HepG2 (cell line): ENCODE data around the gene TNIP1. TPM values are rescaled to one million over a fixed set of nuclear protein-coding genes. Genes with fewer than 3 reads are reported as not detected.

Experiments used
- ATAC-seq: fragments of 200-7000 bp; cut with Tn5 transposase; 3 replicates; pipeline ENCODE4 v1.9.1; 2020; ENCODE audit warnings: mild to moderate bottlenecking, moderate library complexity
- BruUV-seq: library from RNA; stranded (reverse); fragments of 400-500 nt; replicated peaks from 2 replicates; lab custom pipeline; 2021; lab: Mats Ljungman, UMichigan
- CTCF ChIA-PET: fragments of 300-600 bp; formaldehyde crosslinking; extraction: SDS; loops from one replicate; lab custom pipeline; 2021; ENCODE audit warnings: low total read pairs, inconsistent platforms, low intra/inter-chr PET ratio; lab: Yijun Ruan, JAX
- POLR2A ChIA-PET: fragments of 350-600 bp; sonication (Branson Sonifier 250); formaldehyde crosslinking; loops from one replicate; lab custom pipeline; 2020; ENCODE audit warnings: antibody characterized with exemption, inconsistent platforms; lab: Yijun Ruan, JAX
- DNase-seq: peaks from one replicate; pipeline ENCODE4 v3.0.0-alpha.2; 2015; ENCODE audit warnings: low spot score
- FAIRE-seq: peaks from 3 replicates; lab custom pipeline; 2011; peaks lifted over from hg19 to GRCh38; lab: Jason Lieb, UNC
- H2AFZ ChIP-seq: one replicate; pipeline ENCODE4 v1.6.1; 2011; ENCODE audit warnings: low read length, inconsistent platforms
- H3K27ac ChIP-seq: fragments of 300-600 bp; 3 replicates; pipeline ENCODE4 v1.8.0; 2011; ENCODE audit warnings: mixed run types, mild to moderate bottlenecking, mixed read lengths, low read length, inconsistent platforms; ENCODE audit not compliant: insufficient read depth; ENCODE audit errors: extremely low read length
- H3K27me3 ChIP-seq, 2 experiments: fragments of 200-600 bp in 1 of 2; 2 replicates in 1 of 2; 3 replicates in 1 of 2; pipeline versions ENCODE4 v1.6.0 to v1.8.0; 2011; ENCODE audit warnings: low read length in 2 of 2, mild to moderate bottlenecking in 2 of 2, moderate library complexity in 2 of 2, inconsistent platforms in 1 of 2; ENCODE audit not compliant: insufficient read depth in 2 of 2, control insufficient read depth in 1 of 2
- H3K36me3 ChIP-seq, 2 experiments: fragments of 200-600 bp in 1 of 2; replicated peaks in 1 of 2; 2 replicates in 1 of 2; 3 replicates in 1 of 2; pipeline versions ENCODE4 v1.5.1 to v1.8.0; 2011; ENCODE audit warnings: low read length in 2 of 2, inconsistent platforms in 1 of 2; ENCODE audit not compliant: insufficient read depth in 2 of 2, control insufficient read depth in 1 of 2
- H3K4me1 ChIP-seq: 2 replicates; pipeline ENCODE4 v1.5.1; 2012; ENCODE audit warnings: low read length, inconsistent platforms; ENCODE audit not compliant: insufficient read depth
- H3K4me2 ChIP-seq: 2 replicates; pipeline ENCODE4 v1.6.0; 2011; ENCODE audit warnings: low read depth, low read length, inconsistent platforms
- H3K4me3 ChIP-seq, 3 experiments: fragments of 200-600 bp in 1 of 3; sonication (generic), shearing (Covaris generic) in 1 of 3; replicated peaks in 1 of 3; 2 replicates each; pipeline ENCODE4 v1.5.1; 2011 to 2016; ENCODE audit warnings: low read length in 3 of 3, inconsistent platforms in 2 of 3, low read depth in 2 of 3, mild to moderate bottlenecking in 2 of 3, control low read depth in 1 of 3, mixed read lengths in 1 of 3; ENCODE audit not compliant: insufficient read depth in 1 of 3
- H3K79me2 ChIP-seq: one replicate; pipeline ENCODE4 v1.6.1; 2011; ENCODE audit warnings: low read length, inconsistent platforms; ENCODE audit not compliant: insufficient read depth
- H3K9ac ChIP-seq: 2 replicates; pipeline ENCODE4 v1.6.0; 2011; ENCODE audit warnings: mild to moderate bottlenecking, low read depth, low read length, inconsistent platforms; ENCODE audit not compliant: insufficient read depth
- H3K9me3 ChIP-seq: 2 replicates; pipeline ENCODE4 v1.5.1; 2012; ENCODE audit warnings: mild to moderate bottlenecking, low read length
- H4K20me1 ChIP-seq: 2 replicates; pipeline ENCODE4 v1.6.0; 2011; ENCODE audit warnings: inconsistent platforms, mild to moderate bottlenecking, low read length, moderate library complexity; ENCODE audit not compliant: insufficient read depth
- AGO1 ChIP-seq: fragments of 200-400 bp; formaldehyde crosslinking; IDR thresholded peaks from 2 replicates; pipeline ENCODE4 v1.6.1; 2017; ENCODE audit warnings: mild to moderate bottlenecking, low read depth, low read length, moderate library complexity; ENCODE audit not compliant: poor library complexity, severe bottlenecking
- AGO2 ChIP-seq: fragments of 200-400 bp; formaldehyde crosslinking; optimal IDR thresholded peaks from 2 replicates; pipeline ENCODE3; 2017; ENCODE audit warnings: mild to moderate bottlenecking, low read depth, low read length, moderate library complexity
- ETS1 ChIP-seq: sonication (generic); formaldehyde crosslinking; IDR thresholded peaks from 2 replicates; pipeline ENCODE4 v1.4.0; 2020; ENCODE audit warnings: missing genetic modification reagents
- HCFC1 ChIP-seq: fragments of 150-350 bp; IDR thresholded peaks from 2 replicates; pipeline ENCODE4 v1.6.1; 2014; ENCODE audit warnings: low read depth, low read length
- POLR2A ChIP-seq, 2 experiments: IDR thresholded peaks; 2 replicates each; pipeline ENCODE4 v1.6.1; 2011; ENCODE audit warnings: low read depth in 2 of 2, low read length in 2 of 2, mild to moderate bottlenecking in 1 of 2, moderate library complexity in 1 of 2; ENCODE audit not compliant: insufficient read depth in 1 of 2
- RBM22 ChIP-seq: fragments of 200-400 bp; formaldehyde crosslinking; optimal IDR thresholded peaks from 2 replicates; pipeline ENCODE3; 2017; ENCODE audit warnings: mild to moderate bottlenecking, low read length, moderate library complexity
- SNAPC2 ChIP-seq: sonication (generic); formaldehyde crosslinking; IDR thresholded peaks from 2 replicates; pipeline ENCODE4 v1.8.1; 2022; ENCODE audit warnings: mild to moderate bottlenecking, missing genetic modification reagents
- TARDBP ChIP-seq: sonication (generic); formaldehyde crosslinking; IDR thresholded peaks from 2 replicates; pipeline ENCODE4 v1.8.0; 2022; ENCODE audit warnings: mild to moderate bottlenecking, missing genetic modification reagents
- TFDP2 ChIP-seq: sonication (generic); formaldehyde crosslinking; IDR thresholded peaks from 2 replicates; pipeline ENCODE4 v1.4.0; 2020; ENCODE audit warnings: missing genetic modification reagents
- TFE3 ChIP-seq: IDR thresholded peaks from 2 replicates; pipeline ENCODE4 v1.6.1; 2016
- TSC22D2 ChIP-seq: sonication (generic); formaldehyde crosslinking; IDR thresholded peaks from 2 replicates; pipeline ENCODE4 v1.5.1; 2020; ENCODE audit warnings: missing genetic modification reagents, mild to moderate bottlenecking, borderline replicate concordance
- XRCC5 ChIP-seq: fragments of 200-400 bp; formaldehyde crosslinking; optimal IDR thresholded peaks from 2 replicates; pipeline ENCODE3; 2017; ENCODE audit warnings: mild to moderate bottlenecking, low read length
- ZKSCAN8 ChIP-seq: IDR thresholded peaks from 2 replicates; pipeline ENCODE4 v1.6.1; 2016; ENCODE audit warnings: borderline replicate concordance, missing genetic modification reagents, missing compliant biosample characterization
- ZNF251 ChIP-seq: sonication (generic); formaldehyde crosslinking; IDR thresholded peaks from 2 replicates; pipeline ENCODE4 v1.9.0; 2021; ENCODE audit warnings: mild to moderate bottlenecking, missing genetic modification reagents
- ZNF501 ChIP-seq: sonication (generic); formaldehyde crosslinking; IDR thresholded peaks from 2 replicates; pipeline ENCODE4 v1.5.1; 2020; ENCODE audit warnings: mild to moderate bottlenecking, moderate library complexity, missing genetic modification reagents
- ZNF563 ChIP-seq: sonication (generic); formaldehyde crosslinking; IDR thresholded peaks from 2 replicates; pipeline ENCODE4 v1.8.0; 2022; ENCODE audit warnings: mild to moderate bottlenecking, moderate library complexity, missing genetic modification reagents
- ZNF878 ChIP-seq: sonication (generic); formaldehyde crosslinking; IDR thresholded peaks from 2 replicates; pipeline ENCODE4 v1.8.1; 2023; ENCODE audit warnings: mild to moderate bottlenecking, missing genetic modification reagents, moderate library complexity
- WGBS: methylation state at CpG from one replicate; pipeline ENCODE4 v1.1.6; 2017; ENCODE audit warnings: low lambda C conversion rate; 5-methylcytosine and 5-hydroxymethylcytosine counted together
- in situ Hi-C: cut with HindIII; loops from 2 replicates; pipeline ENCODE4 v1.10.0; 2017; ENCODE audit warnings: low pct_unique_long_range_greater_than_20kb; ENCODE audit not compliant: extremely low pct_ligation_motif_present
- intact Hi-C: fragments of 100-400 bp; cut with micrococcal nuclease; formaldehyde crosslinking; loops from one replicate; pipeline ENCODE4 v1.10.0; 2022; ENCODE audit not compliant: unreplicated experiment
- polyA plus RNA-seq, 8 experiments: library from polyadenylated mRNA; depleted of rRNA in 3 of 8; stranded (reverse) in 7 of 8; unstranded in 1 of 8; fragments of >200 nt; fragmentation: Illumina TruSeq in 4 of 8; extraction: Trizol in 4 of 8; gene quantifications; 2 replicates each; pipeline versions ENCODE4 v1.2.1 to v1.2.3, GENCODE V29; 2011 to 2016; ENCODE audit warnings: low read depth in 4 of 8, missing spikeins in 1 of 8, mixed read lengths in 1 of 8; ENCODE audit not compliant: insufficient read depth in 1 of 8
- total RNA-seq, 5 experiments: library from RNA; depleted of rRNA; stranded (reverse); fragments of >200 nt; fragmentation: Illumina TruSeq; extraction: Trizol; gene quantifications; 2 replicates each; pipeline ENCODE4 v1.2.3, GENCODE V29; 2016; ENCODE audit warnings: low read depth in 1 of 5
- TF ChIP-seq, protein P1 (sequence below): sonication (generic); formaldehyde crosslinking; IDR thresholded peaks from 2 replicates; pipeline ENCODE4 v1.5.1; 2020; ENCODE audit warnings: mild to moderate bottlenecking, missing genetic modification reagents, moderate library complexity

TNIP1 gene
- total and polyA plus RNA-seq, 2 of the 13 experiments (the other 11 are each of a cell fraction or from before 2014, with no cell fraction given): 26.2 to 45.9 TPM

DNA sequence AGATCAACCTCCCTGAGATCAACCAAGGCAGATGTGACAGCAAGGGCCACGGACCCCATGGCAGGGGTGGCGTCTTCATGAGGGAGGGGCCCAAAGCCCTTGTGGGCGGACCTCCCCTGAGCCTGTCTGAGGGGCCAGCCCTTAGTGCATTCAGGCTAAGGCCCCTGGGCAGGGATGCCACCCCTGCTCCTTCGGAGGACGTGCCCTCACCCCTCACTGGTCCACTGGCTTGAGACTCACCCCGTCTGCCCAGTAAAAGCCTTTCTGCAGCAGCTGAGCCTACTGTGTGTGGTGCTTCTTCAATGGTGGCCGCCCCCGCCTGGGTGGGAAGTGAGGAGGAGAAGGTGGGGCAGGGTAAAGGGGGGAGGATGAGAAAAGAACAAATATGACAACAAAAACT is 52.1 kb downstream of the TNIP1 start:
- FAIRE-seq: no peak
- H4K20me1 ChIP-seq: peaks cover 25% of the 10 kb centered on the region; the same call in 1 of the 2 replicates
- H3K27me3 ChIP-seq: no peaks in the 10 kb centered on the region
- intact Hi-C loops: no loop called here
- ChIA-PET CTCF (no interaction called here), POLR2A (no interaction called here)
- no TSS peak for BruUV-seq
- WGBS: 96% methylated on average over 4 of the region's 8 CpGs
- H3K4me1 ChIP-seq: peaks cover 17% of the 10 kb centered on the region
- peaks cover 2% of the 10 kb centered on the region for H3K79me2 ChIP-seq
- ATAC-seq: peak; percentile 12; the same call in 2 of the 3 replicates
- H2AFZ ChIP-seq: no peak overlapping the region
- H3K4me2 ChIP-seq: no peak overlapping the region
- H3K27ac ChIP-seq: no peak overlapping the region
- in situ Hi-C loops: no loop called here
- peaks cover 42 to 76% of the 10 kb centered on the region in 2 experiments for H3K36me3 ChIP-seq
- no peaks in the 10 kb centered on the region for H3K9me3 ChIP-seq
- H3K4me3 ChIP-seq: no peak overlapping the region
- DNase-seq: no peak
- H3K9ac ChIP-seq: no peak overlapping the region
- TF ChIP-seq ZNF501 (CRISPR knock-in tag) (0 out of 2 replicates have a peak, but pooled peaks have one; percentile 18), SNAPC2 (0 out of 2 replicates have a peak, but pooled peaks have one; percentile 23), ZNF251 (CRISPR knock-in tag) (no peak), XRCC5 (no peak), ZKSCAN8 (0 out of 2 replicates have a peak, but pooled peaks have one; percentile 38), ZNF878 (CRISPR knock-in tag) (peak; percentile 67; the same call in 1 of the 2 replicates), ZNF563 (CRISPR knock-in tag) (peak; percentile 38; the same call in 1 of the 2 replicates), HCFC1 (no peak), ETS1 (CRISPR knock-in tag) (no peak), AGO1 (peak; percentile 68), AGO2 (peak; percentile 21), RBM22 (peak; percentile 34), TFDP2 (no peak), POLR2A (IDR thresholded peaks at IDR 0.05; ENCODE audit: insufficient read depth in 1 of 2, low read depth in 2 of 2, low read length in 2 of 2) (peak in 1 of 2 experiments; percentile 65; a peak in 2 of 4 replicates), TARDBP (CRISPR knock-in tag) (peak; percentile 67; the same call in 1 of the 2 replicates), TSC22D2 (CRISPR knock-in tag) (no peak), TFE3 (CRISPR knock-in tag) (0 out of 2 replicates have a peak, but pooled peaks have one; percentile 25)
- TF ChIP-seq, protein P1, sequence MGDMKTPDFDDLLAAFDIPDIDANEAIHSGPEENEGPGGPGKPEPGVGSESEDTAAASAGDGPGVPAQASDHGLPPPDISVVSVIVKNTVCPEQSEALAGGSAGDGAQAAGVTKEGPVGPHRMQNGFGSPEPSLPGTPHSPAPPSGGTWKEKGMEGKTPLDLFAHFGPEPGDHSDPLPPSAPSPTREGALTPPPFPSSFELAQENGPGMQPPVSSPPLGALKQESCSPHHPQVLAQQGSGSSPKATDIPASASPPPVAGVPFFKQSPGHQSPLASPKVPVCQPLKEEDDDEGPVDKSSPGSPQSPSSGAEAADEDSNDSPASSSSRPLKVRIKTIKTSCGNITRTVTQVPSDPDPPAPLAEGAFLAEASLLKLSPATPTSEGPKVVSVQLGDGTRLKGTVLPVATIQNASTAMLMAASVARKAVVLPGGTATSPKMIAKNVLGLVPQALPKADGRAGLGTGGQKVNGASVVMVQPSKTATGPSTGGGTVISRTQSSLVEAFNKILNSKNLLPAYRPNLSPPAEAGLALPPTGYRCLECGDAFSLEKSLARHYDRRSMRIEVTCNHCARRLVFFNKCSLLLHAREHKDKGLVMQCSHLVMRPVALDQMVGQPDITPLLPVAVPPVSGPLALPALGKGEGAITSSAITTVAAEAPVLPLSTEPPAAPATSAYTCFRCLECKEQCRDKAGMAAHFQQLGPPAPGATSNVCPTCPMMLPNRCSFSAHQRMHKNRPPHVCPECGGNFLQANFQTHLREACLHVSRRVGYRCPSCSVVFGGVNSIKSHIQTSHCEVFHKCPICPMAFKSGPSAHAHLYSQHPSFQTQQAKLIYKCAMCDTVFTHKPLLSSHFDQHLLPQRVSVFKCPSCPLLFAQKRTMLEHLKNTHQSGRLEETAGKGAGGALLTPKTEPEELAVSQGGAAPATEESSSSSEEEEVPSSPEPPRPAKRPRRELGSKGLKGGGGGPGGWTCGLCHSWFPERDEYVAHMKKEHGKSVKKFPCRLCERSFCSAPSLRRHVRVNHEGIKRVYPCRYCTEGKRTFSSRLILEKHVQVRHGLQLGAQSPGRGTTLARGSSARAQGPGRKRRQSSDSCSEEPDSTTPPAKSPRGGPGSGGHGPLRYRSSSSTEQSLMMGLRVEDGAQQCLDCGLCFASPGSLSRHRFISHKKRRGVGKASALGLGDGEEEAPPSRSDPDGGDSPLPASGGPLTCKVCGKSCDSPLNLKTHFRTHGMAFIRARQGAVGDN (CRISPR knock-in tag): peak; percentile 55
